ENCODE measurements around the gene KIF16B. TPM values are rescaled to one million over a fixed set of nuclear protein-coding genes. Genes with fewer than 3 reads are reported as not detected.
A peak's percentile ranks its signal among the peaks of the same experiment; 100 is the strongest.

Gene KIF16B
- total RNA-seq, 1 experiment from 2014 or later = 6.1 TPM

DNA sequence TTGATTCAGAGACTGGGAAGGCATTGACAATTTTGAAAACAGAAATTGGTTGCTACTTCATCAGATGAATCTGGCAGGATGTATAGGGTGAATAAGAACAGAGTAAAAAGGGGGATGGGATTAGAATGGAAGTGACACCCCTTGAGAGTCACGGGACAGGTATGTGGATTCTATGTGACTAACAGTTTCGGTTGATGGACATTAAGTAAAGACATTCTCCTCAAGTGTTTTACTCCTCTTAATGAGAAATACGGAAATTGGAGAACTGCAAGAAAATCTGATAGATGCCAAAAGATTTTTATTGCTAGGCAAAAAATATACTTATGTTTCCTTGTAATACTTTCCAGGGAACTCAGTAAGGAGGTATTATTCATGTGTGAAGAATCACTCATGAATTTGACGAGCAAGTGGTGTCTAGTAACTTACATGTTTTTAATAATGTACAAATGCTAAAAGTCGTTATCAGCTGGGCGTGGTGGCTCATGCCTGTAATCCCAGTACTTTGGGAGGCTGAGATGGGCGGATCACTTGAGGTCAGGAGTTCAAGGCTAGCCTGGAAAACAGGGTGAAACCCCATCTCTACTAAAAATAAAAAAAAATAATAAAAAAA is 135.8 kb downstream of the KIF16B start:
- DNase-seq (ENCODE audit: low read depth) = no peak

DNA sequence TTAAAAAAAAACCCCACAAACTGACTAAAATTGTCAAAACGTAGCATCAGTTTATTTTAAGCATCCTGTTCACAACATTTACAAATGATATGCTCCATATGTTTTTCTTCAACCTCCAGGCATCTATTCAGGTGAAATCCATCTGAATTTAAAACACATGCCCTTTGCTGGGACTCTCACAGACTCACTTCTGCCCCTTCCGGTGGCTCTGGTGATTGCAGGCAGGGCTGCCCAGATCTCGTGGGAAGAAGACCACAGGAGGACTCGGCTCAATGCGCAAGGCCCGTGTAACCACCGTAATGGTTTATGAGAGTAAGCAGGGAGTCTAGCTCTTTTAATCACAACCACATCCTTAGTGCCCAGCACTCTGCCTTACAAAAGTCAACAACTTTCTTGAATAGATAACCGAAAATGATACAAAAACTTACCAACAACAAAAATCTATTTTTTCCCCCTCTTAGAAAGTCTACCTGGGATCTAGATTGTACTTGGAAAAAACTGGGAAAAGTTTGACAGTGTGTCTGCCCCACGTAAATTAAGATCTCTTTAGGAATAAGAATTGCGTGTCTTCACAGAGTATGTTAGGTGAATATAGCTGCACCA is 139.1 kb downstream of the KIF16B start:
- peak; percentile 70 for DNase-seq (ENCODE audit: low read depth)

DNA sequence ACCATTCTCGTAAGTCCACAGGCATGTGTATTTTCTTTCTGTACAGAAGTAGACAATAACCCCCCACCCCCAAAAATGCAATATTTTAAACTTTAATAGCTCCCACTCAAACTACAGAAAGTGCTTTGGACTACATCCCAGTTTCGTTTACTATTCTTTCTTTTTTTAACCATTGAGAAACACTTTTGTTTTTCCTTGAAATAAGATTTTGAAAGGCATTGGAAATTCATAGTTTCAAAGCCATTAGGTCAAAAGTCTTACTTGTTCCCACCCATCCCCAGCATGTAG is 140.0 kb downstream of the KIF16B start:
- DNase-seq (ENCODE audit: low read depth) = no peak

GRCh38 chr20:16432466-16433292 is 140.6 kb downstream of the KIF16B start:
- no peak for DNase-seq (ENCODE audit: low read depth)

GRCh38 chr20:16428112-16428511 is 145.1 kb downstream of the KIF16B start:
- DNase-seq (ENCODE audit: low read depth) = no peak

- DNase-seq (ENCODE audit: low read depth) = no peak
Observed at GRCh38 chr20:16427571-16427970, 145.7 kb downstream of the KIF16B start.

GRCh38 chr20:16424780-16425179 is 148.5 kb downstream of the KIF16B start:
- no peak for DNase-seq (ENCODE audit: low read depth)

- DNase-seq (ENCODE audit: low read depth) = peak; percentile 17
Observed at GRCh38 chr20:16423311-16424212, 149.7 kb downstream of the KIF16B start.

- DNase-seq (ENCODE audit: low read depth) = no peak
Observed at GRCh38 chr20:16419138-16419715, 154.0 kb downstream of the KIF16B start.

GRCh38 chr20:16418616-16419015 is 154.6 kb downstream of the KIF16B start:
- no peak for DNase-seq (ENCODE audit: low read depth)

GRCh38 chr20:16417001-16417400 is 156.2 kb downstream of the KIF16B start:
- no peak for DNase-seq (ENCODE audit: low read depth)

DNA sequence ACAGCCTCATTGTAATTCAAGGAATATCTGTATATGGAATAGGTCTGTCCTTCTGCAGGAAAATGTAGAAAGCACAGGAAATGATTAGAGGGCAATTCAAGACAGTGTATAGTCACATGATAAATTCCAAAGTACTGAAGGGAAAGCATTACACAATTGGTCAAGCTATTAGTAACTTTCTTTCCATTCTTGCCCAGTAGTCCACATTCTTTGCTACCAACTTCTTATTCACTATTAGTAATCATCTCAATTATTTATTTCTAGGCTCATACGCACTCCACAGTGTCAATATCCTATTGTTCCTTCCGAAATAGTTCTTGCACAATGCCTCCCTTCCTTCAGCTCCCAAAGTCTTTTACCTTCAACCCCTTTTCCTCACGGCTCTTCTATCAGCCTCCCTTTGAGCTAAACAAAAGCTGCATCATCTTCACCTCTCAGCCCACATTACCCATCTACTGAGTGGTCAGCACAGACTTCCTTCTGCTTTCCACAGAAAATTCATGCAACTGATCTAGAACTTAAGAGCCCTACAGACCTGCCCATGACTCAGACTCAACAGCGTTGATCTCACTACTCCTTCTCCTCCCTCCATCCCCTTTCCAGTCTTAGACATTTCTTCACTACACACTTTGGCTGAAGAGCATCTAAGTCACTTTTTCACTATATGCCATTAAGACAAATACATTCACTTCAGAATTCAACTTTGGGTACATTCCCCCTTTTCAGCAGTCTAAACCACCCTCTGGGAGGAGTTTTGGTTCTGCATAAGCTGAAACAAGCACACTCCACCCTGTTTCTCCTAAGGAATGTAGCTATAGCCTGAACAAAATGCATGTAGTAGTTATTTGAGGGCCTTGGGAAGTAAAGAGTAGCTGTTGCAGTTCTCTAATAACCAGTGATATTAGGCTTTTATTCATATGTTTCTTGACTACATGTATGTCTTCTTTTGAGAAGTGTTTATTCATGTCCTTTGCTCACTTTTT is 157.9 kb downstream of the KIF16B start:
- no peak for DNase-seq (ENCODE audit: low read depth)

DNA sequence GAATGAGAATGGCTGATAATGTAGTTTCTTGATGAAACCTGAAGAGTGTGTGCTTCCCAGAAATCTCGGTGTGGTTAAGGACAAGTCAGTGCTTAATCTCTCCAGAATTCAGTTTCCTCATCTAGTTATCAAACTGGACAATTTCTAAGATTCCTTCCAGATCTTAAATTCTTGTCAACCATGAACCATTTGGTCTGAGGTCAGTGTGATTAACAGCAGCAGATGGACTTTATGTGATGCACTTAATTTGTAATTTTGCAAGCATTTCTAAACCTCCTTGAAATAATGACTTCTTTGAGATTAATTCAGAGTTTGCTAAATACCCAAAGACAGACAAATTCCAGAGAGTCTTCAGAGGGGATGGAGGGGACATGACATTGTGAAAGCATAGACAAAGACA is 160.3 kb downstream of the KIF16B start:
- no peak for DNase-seq (ENCODE audit: low read depth)

GRCh38 chr20:16411361-16411760 is 161.9 kb downstream of the KIF16B start:
- no peak for DNase-seq (ENCODE audit: low read depth)

DNA sequence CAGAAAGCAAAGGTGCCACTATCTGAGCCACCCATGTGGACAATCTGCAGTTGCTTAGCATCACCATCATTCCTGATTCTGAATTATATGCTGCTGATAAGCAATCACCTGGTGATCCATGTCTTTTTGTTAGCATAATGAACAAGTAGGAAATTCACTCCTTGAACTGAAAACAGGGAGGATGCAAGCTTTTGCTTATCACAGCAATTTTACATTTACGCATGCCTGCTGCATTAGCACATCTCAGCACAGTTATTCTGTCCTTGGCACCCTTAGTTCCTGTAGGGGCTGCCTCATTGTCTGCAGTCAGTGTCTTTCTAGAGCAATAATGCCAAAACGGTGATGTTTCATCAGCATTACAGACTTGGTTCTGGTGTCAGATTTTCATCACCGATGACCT is 162.6 kb downstream of the KIF16B start:
- no peak for DNase-seq (ENCODE audit: low read depth)

GRCh38 chr20:16408981-16409380 is 164.3 kb downstream of the KIF16B start:
- no peak for DNase-seq (ENCODE audit: low read depth)

DNA sequence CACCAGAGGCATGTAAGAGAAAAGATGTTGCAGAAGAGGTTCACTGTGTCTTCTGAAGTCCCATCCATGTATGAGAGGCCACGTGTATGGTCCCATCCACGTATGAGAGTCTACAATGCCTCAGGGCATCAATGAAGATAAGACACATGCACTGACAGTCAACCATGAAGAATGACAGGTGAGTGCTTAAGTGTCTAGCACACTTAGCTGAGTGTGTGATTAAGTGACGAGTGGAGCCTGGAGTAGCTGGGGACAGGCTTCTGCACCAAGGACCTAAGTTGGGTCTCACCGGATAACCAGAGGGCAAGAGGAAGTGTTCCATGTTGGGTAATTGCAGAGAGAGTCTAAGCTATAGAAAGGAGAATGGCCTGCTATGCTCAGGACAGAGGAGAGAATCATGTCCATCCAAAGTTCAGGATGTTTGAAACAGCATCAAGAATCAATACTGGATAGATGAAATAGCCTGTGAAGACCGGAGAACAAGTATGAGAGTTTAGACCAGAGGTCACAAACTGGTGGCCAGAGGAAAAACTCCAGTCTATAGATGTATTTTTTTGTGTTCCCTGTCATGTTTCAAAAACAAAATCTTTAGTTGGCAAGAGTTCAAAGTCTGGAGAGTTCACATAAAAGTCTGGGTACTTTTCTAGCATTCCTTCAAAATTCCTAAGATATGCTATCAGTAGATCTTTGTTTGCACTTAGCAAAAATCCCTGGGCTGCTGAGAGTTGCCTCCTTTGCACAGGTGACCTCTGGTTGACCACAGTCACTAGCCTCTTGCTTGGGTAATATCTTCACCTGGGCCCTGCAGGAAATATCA is 165.8 kb downstream of the KIF16B start:
- DNase-seq (ENCODE audit: low read depth) = no peak

- no peak for DNase-seq (ENCODE audit: low read depth)
Observed at GRCh38 chr20:16405254-16405653, 168.0 kb downstream of the KIF16B start.

GRCh38 chr20:16404640-16405039 is 168.6 kb downstream of the KIF16B start:
- no peak for DNase-seq (ENCODE audit: low read depth)

GRCh38 chr20:16404171-16404570 is 169.1 kb downstream of the KIF16B start:
- no peak for DNase-seq (ENCODE audit: low read depth)
